Measurements from ENCODE around the gene PRKCQ. TPM values are rescaled to one million over a fixed set of nuclear protein-coding genes. Genes with fewer than 3 reads are reported as not detected.

The PRKCQ gene
- total and polyA plus RNA-seq, 2 of the 8 experiments (the other 6 are each of a cell fraction or from before 2014, with no cell fraction given): 9.1 to 22.6 TPM

DNA sequence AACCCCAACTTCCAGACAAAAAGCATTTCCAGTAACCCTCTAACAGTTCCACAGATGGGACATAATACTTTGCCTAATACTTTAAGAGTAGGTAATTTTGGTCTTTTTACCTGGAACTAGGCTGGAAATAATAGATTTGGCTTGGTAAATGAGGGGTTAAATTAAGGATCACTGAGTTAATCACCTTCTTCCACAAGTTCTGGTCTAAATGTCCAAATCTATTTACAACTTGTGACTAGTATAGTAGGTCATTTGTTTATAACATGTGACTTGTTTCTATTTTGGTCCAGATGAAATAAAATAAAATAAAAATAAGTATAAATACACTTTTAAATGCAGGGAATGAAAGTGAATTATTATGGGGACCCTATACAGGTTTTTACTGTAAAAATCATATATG lies 80.1 kb downstream of the PRKCQ start (continued):
- TF ChIP-seq YY1 (IDR thresholded peaks at IDR 0.05; ENCODE audit: low read depth, low read length) (no peak), KDM4A (IDR thresholded peaks at IDR 0.05; ENCODE audit: low read depth, low read length, severe bottlenecking) (no peak), ASH2L (IDR thresholded peaks at IDR 0.05; ENCODE audit: low read length) (no peak)
- TF ChIP-seq, protein P1, sequence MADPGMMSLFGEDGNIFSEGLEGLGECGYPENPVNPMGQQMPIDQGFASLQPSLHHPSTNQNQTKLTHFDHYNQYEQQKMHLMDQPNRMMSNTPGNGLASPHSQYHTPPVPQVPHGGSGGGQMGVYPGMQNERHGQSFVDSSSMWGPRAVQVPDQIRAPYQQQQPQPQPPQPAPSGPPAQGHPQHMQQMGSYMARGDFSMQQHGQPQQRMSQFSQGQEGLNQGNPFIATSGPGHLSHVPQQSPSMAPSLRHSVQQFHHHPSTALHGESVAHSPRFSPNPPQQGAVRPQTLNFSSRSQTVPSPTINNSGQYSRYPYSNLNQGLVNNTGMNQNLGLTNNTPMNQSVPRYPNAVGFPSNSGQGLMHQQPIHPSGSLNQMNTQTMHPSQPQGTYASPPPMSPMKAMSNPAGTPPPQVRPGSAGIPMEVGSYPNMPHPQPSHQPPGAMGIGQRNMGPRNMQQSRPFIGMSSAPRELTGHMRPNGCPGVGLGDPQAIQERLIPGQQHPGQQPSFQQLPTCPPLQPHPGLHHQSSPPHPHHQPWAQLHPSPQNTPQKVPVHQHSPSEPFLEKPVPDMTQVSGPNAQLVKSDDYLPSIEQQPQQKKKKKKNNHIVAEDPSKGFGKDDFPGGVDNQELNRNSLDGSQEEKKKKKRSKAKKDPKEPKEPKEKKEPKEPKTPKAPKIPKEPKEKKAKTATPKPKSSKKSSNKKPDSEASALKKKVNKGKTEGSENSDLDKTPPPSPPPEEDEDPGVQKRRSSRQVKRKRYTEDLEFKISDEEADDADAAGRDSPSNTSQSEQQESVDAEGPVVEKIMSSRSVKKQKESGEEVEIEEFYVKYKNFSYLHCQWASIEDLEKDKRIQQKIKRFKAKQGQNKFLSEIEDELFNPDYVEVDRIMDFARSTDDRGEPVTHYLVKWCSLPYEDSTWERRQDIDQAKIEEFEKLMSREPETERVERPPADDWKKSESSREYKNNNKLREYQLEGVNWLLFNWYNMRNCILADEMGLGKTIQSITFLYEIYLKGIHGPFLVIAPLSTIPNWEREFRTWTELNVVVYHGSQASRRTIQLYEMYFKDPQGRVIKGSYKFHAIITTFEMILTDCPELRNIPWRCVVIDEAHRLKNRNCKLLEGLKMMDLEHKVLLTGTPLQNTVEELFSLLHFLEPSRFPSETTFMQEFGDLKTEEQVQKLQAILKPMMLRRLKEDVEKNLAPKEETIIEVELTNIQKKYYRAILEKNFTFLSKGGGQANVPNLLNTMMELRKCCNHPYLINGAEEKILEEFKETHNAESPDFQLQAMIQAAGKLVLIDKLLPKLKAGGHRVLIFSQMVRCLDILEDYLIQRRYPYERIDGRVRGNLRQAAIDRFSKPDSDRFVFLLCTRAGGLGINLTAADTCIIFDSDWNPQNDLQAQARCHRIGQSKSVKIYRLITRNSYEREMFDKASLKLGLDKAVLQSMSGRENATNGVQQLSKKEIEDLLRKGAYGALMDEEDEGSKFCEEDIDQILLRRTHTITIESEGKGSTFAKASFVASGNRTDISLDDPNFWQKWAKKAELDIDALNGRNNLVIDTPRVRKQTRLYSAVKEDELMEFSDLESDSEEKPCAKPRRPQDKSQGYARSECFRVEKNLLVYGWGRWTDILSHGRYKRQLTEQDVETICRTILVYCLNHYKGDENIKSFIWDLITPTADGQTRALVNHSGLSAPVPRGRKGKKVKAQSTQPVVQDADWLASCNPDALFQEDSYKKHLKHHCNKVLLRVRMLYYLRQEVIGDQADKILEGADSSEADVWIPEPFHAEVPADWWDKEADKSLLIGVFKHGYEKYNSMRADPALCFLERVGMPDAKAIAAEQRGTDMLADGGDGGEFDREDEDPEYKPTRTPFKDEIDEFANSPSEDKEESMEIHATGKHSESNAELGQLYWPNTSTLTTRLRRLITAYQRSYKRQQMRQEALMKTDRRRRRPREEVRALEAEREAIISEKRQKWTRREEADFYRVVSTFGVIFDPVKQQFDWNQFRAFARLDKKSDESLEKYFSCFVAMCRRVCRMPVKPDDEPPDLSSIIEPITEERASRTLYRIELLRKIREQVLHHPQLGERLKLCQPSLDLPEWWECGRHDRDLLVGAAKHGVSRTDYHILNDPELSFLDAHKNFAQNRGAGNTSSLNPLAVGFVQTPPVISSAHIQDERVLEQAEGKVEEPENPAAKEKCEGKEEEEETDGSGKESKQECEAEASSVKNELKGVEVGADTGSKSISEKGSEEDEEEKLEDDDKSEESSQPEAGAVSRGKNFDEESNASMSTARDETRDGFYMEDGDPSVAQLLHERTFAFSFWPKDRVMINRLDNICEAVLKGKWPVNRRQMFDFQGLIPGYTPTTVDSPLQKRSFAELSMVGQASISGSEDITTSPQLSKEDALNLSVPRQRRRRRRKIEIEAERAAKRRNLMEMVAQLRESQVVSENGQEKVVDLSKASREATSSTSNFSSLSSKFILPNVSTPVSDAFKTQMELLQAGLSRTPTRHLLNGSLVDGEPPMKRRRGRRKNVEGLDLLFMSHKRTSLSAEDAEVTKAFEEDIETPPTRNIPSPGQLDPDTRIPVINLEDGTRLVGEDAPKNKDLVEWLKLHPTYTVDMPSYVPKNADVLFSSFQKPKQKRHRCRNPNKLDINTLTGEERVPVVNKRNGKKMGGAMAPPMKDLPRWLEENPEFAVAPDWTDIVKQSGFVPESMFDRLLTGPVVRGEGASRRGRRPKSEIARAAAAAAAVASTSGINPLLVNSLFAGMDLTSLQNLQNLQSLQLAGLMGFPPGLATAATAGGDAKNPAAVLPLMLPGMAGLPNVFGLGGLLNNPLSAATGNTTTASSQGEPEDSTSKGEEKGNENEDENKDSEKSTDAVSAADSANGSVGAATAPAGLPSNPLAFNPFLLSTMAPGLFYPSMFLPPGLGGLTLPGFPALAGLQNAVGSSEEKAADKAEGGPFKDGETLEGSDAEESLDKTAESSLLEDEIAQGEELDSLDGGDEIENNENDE (IDR thresholded peaks at IDR 0.05; ENCODE audit: insufficient replicate concordance, low read length): no peak
